NB4 (cell line): ENCODE data around the gene MTHFS.

Experiments used
- DNase-seq: peaks from one replicate; pipeline ENCODE4 v3.0.0; 2010; ENCODE audit warnings: low read depth
- H3K4me3 ChIP-seq: one replicate; pipeline ENCODE4 v1.5.1; 2011; ENCODE audit warnings: mild to moderate bottlenecking, low read depth, low read length, moderate library complexity
- MYC ChIP-seq: IDR thresholded peaks from 2 replicates; pipeline ENCODE4 v1.6.1; 2011; ENCODE audit warnings: low read depth, low read length
- POLR2A ChIP-seq: IDR thresholded peaks from 2 replicates; pipeline ENCODE4 v1.6.1; 2011; ENCODE audit warnings: mild to moderate bottlenecking; ENCODE audit not compliant: insufficient read length; ENCODE audit errors: extremely low read depth
- TF ChIP-seq, protein P1 (sequence below): IDR thresholded peaks from one replicate; pipeline ENCODE4 v1.5.1; 2012; ENCODE audit warnings: low read depth, low read length
- TF ChIP-seq, protein P2 (sequence below): IDR thresholded peaks from 2 replicates; pipeline ENCODE4 v1.6.1; 2011; ENCODE audit warnings: low read depth, low read length

MTHFS gene

DNA sequence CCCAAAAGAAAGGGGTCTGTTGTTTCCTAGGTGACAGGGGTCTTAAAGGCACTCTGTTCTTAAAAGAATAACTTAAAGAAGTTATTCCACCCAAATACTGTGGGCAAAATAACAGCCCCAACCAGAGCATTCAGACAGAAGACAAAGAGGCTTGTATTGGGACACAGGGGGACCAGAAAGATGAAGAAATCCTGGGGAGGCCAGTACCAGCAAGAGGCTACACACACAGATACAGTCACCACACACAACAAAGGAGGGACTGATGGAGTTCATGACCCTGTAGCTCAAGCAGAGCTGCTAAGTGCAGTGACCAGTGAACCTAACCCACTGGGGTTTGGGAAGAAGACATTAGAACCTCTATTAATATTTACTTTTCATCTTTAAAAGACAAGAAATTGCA lies 59.0 kb downstream of the MTHFS start:
- TF ChIP-seq MYC (no peak), POLR2A (no peak)
- DNase-seq = no peak
- no peak overlapping the region for H3K4me3 ChIP-seq

DNA sequence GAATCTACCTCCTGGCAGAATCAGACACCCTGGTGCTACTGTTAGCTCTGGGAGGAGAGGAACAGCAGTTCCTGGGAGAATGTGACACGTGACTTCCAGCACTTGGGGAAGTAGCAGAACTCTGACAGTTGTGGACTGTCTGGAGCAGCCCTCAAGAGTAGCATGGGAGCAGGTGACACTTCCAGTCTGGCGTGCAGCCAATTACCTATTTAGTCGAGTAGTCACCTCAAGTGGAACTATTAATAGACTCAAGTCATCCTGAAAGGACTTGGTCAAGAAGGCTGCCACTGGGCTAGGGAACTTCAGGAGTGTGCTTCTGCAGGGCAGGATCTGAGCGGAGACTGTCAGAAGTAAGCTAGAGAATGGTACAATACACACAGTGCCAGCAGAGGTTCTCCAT lies 62.3 kb downstream of the MTHFS start:
- TF ChIP-seq POLR2A (no peak), MYC (no peak)
- TF ChIP-seq, protein P1, sequence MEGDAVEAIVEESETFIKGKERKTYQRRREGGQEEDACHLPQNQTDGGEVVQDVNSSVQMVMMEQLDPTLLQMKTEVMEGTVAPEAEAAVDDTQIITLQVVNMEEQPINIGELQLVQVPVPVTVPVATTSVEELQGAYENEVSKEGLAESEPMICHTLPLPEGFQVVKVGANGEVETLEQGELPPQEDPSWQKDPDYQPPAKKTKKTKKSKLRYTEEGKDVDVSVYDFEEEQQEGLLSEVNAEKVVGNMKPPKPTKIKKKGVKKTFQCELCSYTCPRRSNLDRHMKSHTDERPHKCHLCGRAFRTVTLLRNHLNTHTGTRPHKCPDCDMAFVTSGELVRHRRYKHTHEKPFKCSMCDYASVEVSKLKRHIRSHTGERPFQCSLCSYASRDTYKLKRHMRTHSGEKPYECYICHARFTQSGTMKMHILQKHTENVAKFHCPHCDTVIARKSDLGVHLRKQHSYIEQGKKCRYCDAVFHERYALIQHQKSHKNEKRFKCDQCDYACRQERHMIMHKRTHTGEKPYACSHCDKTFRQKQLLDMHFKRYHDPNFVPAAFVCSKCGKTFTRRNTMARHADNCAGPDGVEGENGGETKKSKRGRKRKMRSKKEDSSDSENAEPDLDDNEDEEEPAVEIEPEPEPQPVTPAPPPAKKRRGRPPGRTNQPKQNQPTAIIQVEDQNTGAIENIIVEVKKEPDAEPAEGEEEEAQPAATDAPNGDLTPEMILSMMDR = no peak
- TF ChIP-seq, protein P2, sequence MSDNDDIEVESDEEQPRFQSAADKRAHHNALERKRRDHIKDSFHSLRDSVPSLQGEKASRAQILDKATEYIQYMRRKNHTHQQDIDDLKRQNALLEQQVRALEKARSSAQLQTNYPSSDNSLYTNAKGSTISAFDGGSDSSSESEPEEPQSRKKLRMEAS = no peak
- no peak for DNase-seq

DNA sequence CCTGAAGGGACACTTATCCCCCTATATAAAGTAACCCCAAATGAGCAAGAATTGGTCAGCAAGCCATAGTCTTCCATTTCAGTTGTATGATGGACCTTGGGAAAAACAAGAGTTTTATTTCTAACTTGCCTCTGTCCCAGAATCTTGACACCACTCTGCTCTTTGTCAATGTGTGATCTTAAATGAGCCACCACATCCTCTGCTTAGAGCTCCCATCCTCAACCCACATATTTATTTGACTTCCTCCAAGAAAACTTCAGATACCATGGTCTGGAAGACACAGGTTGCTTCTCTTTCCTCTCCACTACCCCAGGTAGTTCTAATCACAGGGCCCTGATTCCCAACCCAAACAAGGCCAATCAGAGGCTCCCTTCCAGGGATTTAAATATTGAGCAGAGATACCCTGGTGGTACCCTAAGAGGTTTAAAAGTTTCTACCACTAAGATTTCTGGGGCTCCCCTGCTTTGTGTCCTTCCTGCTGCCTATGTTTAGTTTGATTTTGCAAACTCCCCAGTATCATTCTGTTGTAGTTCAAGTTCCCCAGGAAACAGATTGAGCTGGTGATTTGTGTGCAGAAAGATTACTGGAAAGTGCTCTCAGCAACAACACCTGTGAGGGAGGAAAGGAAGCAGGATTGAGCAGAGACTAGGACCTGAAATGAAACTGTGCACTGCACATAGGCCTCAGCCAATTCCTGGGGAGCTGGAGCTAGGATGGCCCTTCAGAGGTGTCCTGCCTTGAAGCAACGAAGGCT lies 64.3 kb downstream of the MTHFS start:
- no peak overlapping the region for H3K4me3 ChIP-seq
- TF ChIP-seq, protein P2 = no peak
- TF ChIP-seq, protein P1 = no peak
- TF ChIP-seq POLR2A (no peak), MYC (no peak)
- no peak for DNase-seq

More for the DNA sequence above, 62.3 kb downstream of the MTHFS start:
- H3K4me3 ChIP-seq = no peak overlapping the region

DNA sequence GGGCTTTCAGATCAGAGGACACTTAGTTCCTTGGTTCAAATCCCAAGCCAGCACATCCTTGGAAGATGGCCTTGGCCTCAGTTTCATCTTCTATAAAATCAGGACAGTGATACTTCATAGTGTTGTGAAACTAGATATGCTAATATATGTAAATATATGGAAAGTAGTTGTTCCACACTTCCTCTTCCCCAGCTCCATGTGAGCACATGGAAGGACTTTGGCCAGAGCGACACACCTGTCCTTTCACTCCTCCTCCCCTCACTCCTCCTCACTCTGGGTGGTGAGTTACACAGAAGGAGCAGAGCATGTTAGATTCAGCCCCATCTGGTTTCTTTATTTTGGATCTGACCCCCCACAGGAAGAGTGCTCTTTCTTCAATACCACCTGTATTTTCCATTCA lies 65.2 kb downstream of the MTHFS start:
- H3K4me3 ChIP-seq = no peak overlapping the region
- no peak for DNase-seq
- TF ChIP-seq MYC (no peak), POLR2A (no peak)
- TF ChIP-seq, protein P2 = no peak
- TF ChIP-seq, protein P1 = no peak

DNA sequence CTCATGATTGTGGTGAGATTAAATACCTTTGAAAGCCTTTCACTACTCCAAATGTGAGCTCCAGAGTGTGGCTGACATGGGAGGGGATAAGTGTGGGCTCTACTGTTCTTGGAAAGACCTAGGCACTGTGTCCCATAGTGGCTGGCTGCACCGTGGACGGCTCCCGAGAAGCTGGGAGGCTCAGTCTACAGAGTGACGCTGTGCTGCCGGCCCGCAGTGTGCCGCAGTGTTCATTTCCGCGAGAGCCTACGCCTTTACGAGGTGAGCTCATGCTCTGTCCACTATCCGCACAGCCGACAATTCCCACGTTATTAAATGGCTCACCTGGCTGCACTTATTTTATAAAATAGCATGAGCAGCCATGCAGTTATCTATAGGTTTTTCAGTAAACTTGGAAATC lies 66.9 kb downstream of the MTHFS start:
- no peak overlapping the region for H3K4me3 ChIP-seq
- no peak for DNase-seq
- TF ChIP-seq POLR2A = no peak
- TF ChIP-seq, protein P2 = no peak
- TF ChIP-seq MYC = no peak
- TF ChIP-seq, protein P1 = no peak

DNA sequence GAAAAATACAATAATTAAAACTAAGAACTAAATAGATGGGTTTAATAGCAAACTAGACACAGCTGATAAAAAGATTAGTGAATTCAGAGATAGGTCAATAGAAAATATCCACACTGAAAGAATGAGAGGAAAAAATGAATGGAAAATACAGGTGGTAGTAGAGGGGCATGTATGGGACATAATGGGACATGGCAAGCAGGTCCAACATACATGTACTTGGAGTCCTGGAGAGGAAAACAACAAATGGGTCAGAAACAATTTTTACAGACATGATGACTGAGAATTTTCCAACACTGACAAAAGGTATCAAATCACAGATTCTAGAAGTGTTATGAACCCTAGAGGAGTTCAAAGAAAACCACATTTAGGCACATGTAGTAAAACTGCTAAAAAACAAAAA lies 68.4 kb downstream of the MTHFS start:
- no peak for DNase-seq
- no peak for TF ChIP-seq MYC
- TF ChIP-seq, protein P2 = no peak
- TF ChIP-seq, protein P1 = no peak
- TF ChIP-seq POLR2A = no peak
- H3K4me3 ChIP-seq = no peak overlapping the region
